ENCODE results near the gene BLOC1S4. TPM values are rescaled to one million over a fixed set of nuclear protein-coding genes. Genes with fewer than 3 reads are reported as not detected.

BLOC1S4 gene
- total and polyA plus RNA-seq, 2 donors (not counting 1 experiment from before 2014, with no cell fraction given) = 26.3 to 35.5 TPM

GRCh38 chr4:6750286-6751221, 34.6 kb downstream of the BLOC1S4 start:
- no peak overlapping the region for H3K4me2 ChIP-seq (replicated peaks; ENCODE audit: low read depth, low read length, poor library complexity, severe bottlenecking)
- ChIA-PET POLR2A (no interaction called here), CTCF (no interaction called here)

More at GRCh38 chr4:6750286-6751221, 34.6 kb downstream of the BLOC1S4 start:
- Mint-ChIP-seq H3K9me3 (ENCODE audit: insufficient read depth) (no peaks in the 10 kb centered on the region), H3K4me1 (no peaks in the 10 kb centered on the region), H3K27ac (no peak overlapping the region), H3K4me3 (no peak overlapping the region), H3K27me3 (peaks cover 6% of the 10 kb centered on the region)
- Histone ChIP-seq H3K27me3 (replicated peaks in 1 of 4; ENCODE audit: control extremely low read depth in 1 of 4, control insufficient read depth in 3 of 4, insufficient read depth in 4 of 4, low read length in 3 of 4) (no peaks in the 10 kb centered on the region), H3K79me2 (ENCODE audit: control insufficient read depth, insufficient read depth, low read length) (no peaks in the 10 kb centered on the region), H3K4me3 (ENCODE audit: control extremely low read depth in 1 of 5, extremely low read depth in 1 of 5, insufficient read depth in 1 of 5, low read depth in 2 of 5, low read length in 4 of 5) (no peak overlapping the region), H3K36me3 (replicated peaks in 1 of 2; ENCODE audit: control extremely low read depth in 1 of 2, control insufficient read depth in 1 of 2, extremely low read depth in 1 of 2, insufficient read depth in 2 of 2, low read length in 1 of 2) (no peaks in the 10 kb centered on the region), H3K9ac (ENCODE audit: low read length) (no peak overlapping the region), H2AFZ (ENCODE audit: insufficient read depth, low read depth, low read length, poor library complexity, severe bottlenecking) (no peak overlapping the region), H4K20me1 (ENCODE audit: control insufficient read depth, insufficient read depth, low read length, poor library complexity, severe bottlenecking) (no peaks in the 10 kb centered on the region), H3K27ac (ENCODE audit: low read length in 2 of 2) (no peak overlapping the region), H3K9me3 (ENCODE audit: control extremely low read depth in 1 of 3, control insufficient read depth in 2 of 3, insufficient read depth in 1 of 3, low read length in 2 of 3) (no peaks in the 10 kb centered on the region), H3K4me1 (ENCODE audit: control insufficient read depth in 2 of 2, insufficient read depth in 2 of 2, low read length in 2 of 2) (no peaks in the 10 kb centered on the region)
- DNase-seq (no peak), ATAC-seq (ENCODE audit: low read depth) (no peak)
- no peak for TF ChIP-seq EZH2 (IDR thresholded peaks at IDR 0.05; ENCODE audit: borderline replicate concordance, insufficient read depth, low read depth, low read length, poor library complexity, severe bottlenecking)
- TF ChIP-seq CTCF (IDR thresholded peaks at IDR 0.05) = no peak
- intact Hi-C loops (cut with micrococcal nuclease) = no loop called here
- 93% methylated on average over 23 of the region's 23 CpGs for WGBS (ENCODE audit: insufficient coverage)
